Measurements from ENCODE around the gene GKAP1.

The GKAP1 gene

GRCh38 chr9:83701769-83702168, 115.8 kb downstream of the GKAP1 start:
- no peak overlapping the region for H3K4me2 ChIP-seq (ENCODE audit: low read depth, low read length)
- no peak overlapping the region for H3K27ac ChIP-seq (ENCODE audit: low read length)
- H2AFZ ChIP-seq (ENCODE audit: low read length): no peak overlapping the region
- H3F3A ChIP-seq (ENCODE audit: insufficient read depth, low read length): peaks cover 8% of the 10 kb centered on the region; the same call in 1 of the 2 replicates
- no peak overlapping the region for H3K9ac ChIP-seq (ENCODE audit: low read length)
- H3K4me3 ChIP-seq (ENCODE audit: low read length): no peak overlapping the region
- H3K79me2 ChIP-seq (ENCODE audit: low read length): peaks cover 99% of the 10 kb centered on the region
- H3K27me3 ChIP-seq (replicated peaks; ENCODE audit: insufficient read depth, low read length): no peaks in the 10 kb centered on the region
- H3K4me1 ChIP-seq (ENCODE audit: low read length): peaks cover 16% of the 10 kb centered on the region; the same call in 1 of the 2 replicates
- no peaks in the 10 kb centered on the region for H3K9me2 ChIP-seq (replicated peaks; ENCODE audit: insufficient read depth, low read length)
- H4K20me1 ChIP-seq (ENCODE audit: insufficient read depth, low read length): peaks cover 81% of the 10 kb centered on the region
- no peak for TF ChIP-seq EZH2 (optimal IDR thresholded peaks at IDR 0.05; ENCODE audit: low read depth, low read length)
- TF ChIP-seq EZH2phosphoT487 (IDR thresholded peaks at IDR 0.05; ENCODE audit: low read length): no peak
- no peak for TF ChIP-seq CTCF (IDR thresholded peaks at IDR 0.05; ENCODE audit: low read length)
- no peak for DNase-seq
- no peaks in the 10 kb centered on the region for H3K36me3 ChIP-seq (replicated peaks; ENCODE audit: insufficient read depth, low read length)
- H3K9me3 ChIP-seq (replicated peaks; ENCODE audit: insufficient read depth, low read length): no peaks in the 10 kb centered on the region

DNA sequence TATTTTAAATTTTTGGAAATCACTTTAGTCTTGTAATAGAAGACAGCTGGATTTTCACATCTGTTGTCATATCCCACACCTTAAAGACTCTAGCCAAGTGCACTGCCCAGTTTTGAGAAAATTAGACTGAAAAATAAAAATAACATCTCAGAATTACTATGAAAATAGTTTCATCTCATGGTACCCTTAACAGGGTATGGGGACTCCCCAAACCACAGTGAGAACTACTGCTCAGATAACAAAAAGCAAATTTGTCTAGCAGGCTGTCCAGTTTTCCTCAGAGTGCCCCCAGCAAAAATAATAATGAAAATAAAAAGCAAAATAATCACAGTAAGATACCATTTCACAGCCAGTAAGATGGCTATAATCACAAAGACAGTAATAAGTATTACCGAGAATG, 116.3 kb downstream of the GKAP1 start:
- Histone ChIP-seq H3K79me2 (ENCODE audit: low read length) (peaks cover 99% of the 10 kb centered on the region), H3K4me2 (ENCODE audit: low read depth, low read length) (no peak overlapping the region), H3K27me3 (replicated peaks; ENCODE audit: insufficient read depth, low read length) (no peaks in the 10 kb centered on the region), H3F3A (ENCODE audit: insufficient read depth, low read length) (peaks cover 8% of the 10 kb centered on the region; the same call in 1 of the 2 replicates), H3K4me3 (ENCODE audit: low read length) (no peak overlapping the region), H3K4me1 (ENCODE audit: low read length) (peaks cover 16% of the 10 kb centered on the region; the same call in 1 of the 2 replicates), H3K27ac (ENCODE audit: low read length) (no peak overlapping the region), H3K36me3 (replicated peaks; ENCODE audit: insufficient read depth, low read length) (no peaks in the 10 kb centered on the region), H3K9me2 (replicated peaks; ENCODE audit: insufficient read depth, low read length) (no peaks in the 10 kb centered on the region), H3K9ac (ENCODE audit: low read length) (no peak overlapping the region), H4K20me1 (ENCODE audit: insufficient read depth, low read length) (peaks cover 84% of the 10 kb centered on the region), H2AFZ (ENCODE audit: low read length) (no peak overlapping the region), H3K9me3 (replicated peaks; ENCODE audit: insufficient read depth, low read length) (no peaks in the 10 kb centered on the region)
- DNase-seq: no peak
- TF ChIP-seq CTCF (IDR thresholded peaks at IDR 0.05; ENCODE audit: low read length): no peak
- no peak for TF ChIP-seq EZH2phosphoT487 (IDR thresholded peaks at IDR 0.05; ENCODE audit: low read length)
- TF ChIP-seq EZH2 (optimal IDR thresholded peaks at IDR 0.05; ENCODE audit: low read depth, low read length): no peak

GRCh38 chr9:83699615-83700014, 118.0 kb downstream of the GKAP1 start:
- Histone ChIP-seq H3F3A (ENCODE audit: insufficient read depth, low read length) (peaks cover 8% of the 10 kb centered on the region; the same call in 1 of the 2 replicates), H3K9me2 (replicated peaks; ENCODE audit: insufficient read depth, low read length) (no peaks in the 10 kb centered on the region), H3K9ac (ENCODE audit: low read length) (no peak overlapping the region), H3K4me2 (ENCODE audit: low read depth, low read length) (peak overlapping the region; percentile 7; the same call in 1 of the 2 replicates), H3K79me2 (ENCODE audit: low read length) (peaks cover 99% of the 10 kb centered on the region), H3K36me3 (replicated peaks; ENCODE audit: insufficient read depth, low read length) (no peaks in the 10 kb centered on the region), H4K20me1 (ENCODE audit: insufficient read depth, low read length) (peaks cover 81% of the 10 kb centered on the region), H2AFZ (ENCODE audit: low read length) (no peak overlapping the region), H3K27ac (ENCODE audit: low read length) (peak overlapping the region; percentile 31; the same call in 1 of the 2 replicates), H3K4me1 (ENCODE audit: low read length) (peaks cover 11% of the 10 kb centered on the region; the same call in 1 of the 2 replicates), H3K4me3 (ENCODE audit: low read length) (no peak overlapping the region), H3K27me3 (replicated peaks; ENCODE audit: insufficient read depth, low read length) (no peaks in the 10 kb centered on the region), H3K9me3 (replicated peaks; ENCODE audit: insufficient read depth, low read length) (no peaks in the 10 kb centered on the region)
- DNase-seq: no peak
- TF ChIP-seq CTCF (IDR thresholded peaks at IDR 0.05; ENCODE audit: low read length): no peak
- no peak for TF ChIP-seq EZH2phosphoT487 (IDR thresholded peaks at IDR 0.05; ENCODE audit: low read length)
- TF ChIP-seq EZH2 (optimal IDR thresholded peaks at IDR 0.05; ENCODE audit: low read depth, low read length): no peak

All from MM.1S (cell line).